Body of pancreas (tissue), 4 donors: ENCODE measurements around the gene PHLDA2. TPM values are rescaled to one million over a fixed set of nuclear protein-coding genes. Genes with fewer than 3 reads are reported as not detected.
A peak's percentile ranks its signal among the peaks of the same experiment; 100 is the strongest.

Experiments used
- ATAC-seq: fragments of 150-250 bp; one replicate; pipeline ENCODE4 v1.9.1; 2016
- DNase-seq, 4 donors: peaks; one replicate each; pipeline ENCODE4 v3.0.0-alpha.2; 2019
- H3K27ac ChIP-seq, 4 donors: fragments of 200-600 bp; sonication (generic); 1 replicate in 3 of 4; 2 replicates in 1 of 4; pipeline versions ENCODE4 v1.5.1 to v1.6.1; 2016 to 2019; ENCODE audit warnings: mild to moderate bottlenecking in 1 of 4, mixed read lengths in 1 of 4, moderate library complexity in 1 of 4
- H3K27me3 ChIP-seq, 2 donors: fragments of 200-600 bp; sonication (generic); one replicate each; pipeline ENCODE4 v1.6.0; 2016; ENCODE audit warnings: mild to moderate bottlenecking in 1 of 2
- H3K36me3 ChIP-seq, 2 donors: fragments of 200-600 bp; sonication (generic); replicated peaks in 1 of 2; 2 replicates each; pipeline ENCODE4 v1.5.1; 2016; ENCODE audit warnings: low read depth in 2 of 2; ENCODE audit not compliant: insufficient read depth in 1 of 2
- H3K4me1 ChIP-seq: fragments of 200-600 bp; sonication (generic); one replicate; pipeline ENCODE4 v1.6.0; 2016
- H3K4me3 ChIP-seq, 2 donors: fragments of 200-600 bp; sonication (generic); 1 replicate in 1 of 2; 2 replicates in 1 of 2; pipeline ENCODE4 v1.5.1; 2016 to 2019
- H3K9me3 ChIP-seq, 3 donors: fragments of 200-600 bp; sonication (generic); 1 replicate in 2 of 3; 2 replicates in 1 of 3; pipeline ENCODE4 v1.5.1; 2016
- POLR2A ChIP-seq, 3 donors: fragments of 450-650 bp; IDR thresholded peaks; one replicate each; pipeline ENCODE4 v1.6.1; 2016; ENCODE audit warnings: antibody characterized with exemption in 3 of 3, mild to moderate bottlenecking in 2 of 3
- WGBS, 2 donors: methylation state at CpG; one replicate each; pipeline ENCODE4 v1.1.5; 2017; 5-methylcytosine and 5-hydroxymethylcytosine counted together
- intact Hi-C: fragments of 100-400 bp; cut with DNase I; formaldehyde crosslinking; loops from one replicate; pipeline ENCODE4 v1.15.1; 2023
- total RNA-seq, 2 donors: library from RNA; depleted of rRNA; stranded (reverse); fragments of >200 nt; gene quantifications; one replicate each; pipeline ENCODE4 v1.1.0, GENCODE V29; 2016
- TF ChIP-seq, protein P1 (sequence below), 7 experiments: fragments of 450-650 bp in 4 of 7; fragments of 200-600 bp in 3 of 7; sonication (generic) in 3 of 7; IDR thresholded peaks; one replicate each; pipeline ENCODE4 v1.5.1; 2016 to 2019; ENCODE audit warnings: antibody characterized with exemption in 7 of 7

The PHLDA2 gene
- total RNA-seq, 2 donors from 2014 or later: 4.2 TPM; not detected in 1

- WGBS, 2 donors: 72 to 84% methylated on average over 4 to 8 of the region's 8 CpGs
- intact Hi-C loops: no loop called here
- no peak for ATAC-seq
- peaks cover 35% of the 10 kb centered on the region for H3K4me1 ChIP-seq
- peaks cover 0 to under 1% of the 10 kb centered on the region in 2 donors for H3K36me3 ChIP-seq
- no peaks in the 10 kb centered on the region for H3K9me3 ChIP-seq
- no peak for DNase-seq
- H3K27me3 ChIP-seq: no peaks in the 10 kb centered on the region
- no peak overlapping the region for H3K4me3 ChIP-seq
- TF ChIP-seq, protein P1, sequence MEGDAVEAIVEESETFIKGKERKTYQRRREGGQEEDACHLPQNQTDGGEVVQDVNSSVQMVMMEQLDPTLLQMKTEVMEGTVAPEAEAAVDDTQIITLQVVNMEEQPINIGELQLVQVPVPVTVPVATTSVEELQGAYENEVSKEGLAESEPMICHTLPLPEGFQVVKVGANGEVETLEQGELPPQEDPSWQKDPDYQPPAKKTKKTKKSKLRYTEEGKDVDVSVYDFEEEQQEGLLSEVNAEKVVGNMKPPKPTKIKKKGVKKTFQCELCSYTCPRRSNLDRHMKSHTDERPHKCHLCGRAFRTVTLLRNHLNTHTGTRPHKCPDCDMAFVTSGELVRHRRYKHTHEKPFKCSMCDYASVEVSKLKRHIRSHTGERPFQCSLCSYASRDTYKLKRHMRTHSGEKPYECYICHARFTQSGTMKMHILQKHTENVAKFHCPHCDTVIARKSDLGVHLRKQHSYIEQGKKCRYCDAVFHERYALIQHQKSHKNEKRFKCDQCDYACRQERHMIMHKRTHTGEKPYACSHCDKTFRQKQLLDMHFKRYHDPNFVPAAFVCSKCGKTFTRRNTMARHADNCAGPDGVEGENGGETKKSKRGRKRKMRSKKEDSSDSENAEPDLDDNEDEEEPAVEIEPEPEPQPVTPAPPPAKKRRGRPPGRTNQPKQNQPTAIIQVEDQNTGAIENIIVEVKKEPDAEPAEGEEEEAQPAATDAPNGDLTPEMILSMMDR (IDR thresholded peaks at IDR 0.05): no peak
- TF ChIP-seq POLR2A (IDR thresholded peaks at IDR 0.05): no peak
- peak overlapping the region in 2 of 4 donors; percentile 41 to 69 for H3K27ac ChIP-seq
These were observed 16.6 kb upstream of the PHLDA2 start for GRCh38 chr11:2945757-2946287.

GRCh38 chr11:2945031-2945756, 16.0 kb upstream of the PHLDA2 start:
- H3K4me1 ChIP-seq: peaks cover 41% of the 10 kb centered on the region
- DNase-seq (peak; percentile 75 to 91 (median 87)), ATAC-seq (peak; percentile 72)
- H3K27me3 ChIP-seq: no peaks in the 10 kb centered on the region
- H3K36me3 ChIP-seq: no peaks in the 10 kb centered on the region
- H3K9me3 ChIP-seq: no peaks in the 10 kb centered on the region
- intact Hi-C loops: no loop called here
- 23 to 40% methylated on average over 16 of the region's 16 CpGs for WGBS, 2 donors
- H3K27ac ChIP-seq: peak overlapping the region in 2 of 4 donors; percentile 41 to 69
- no peak overlapping the region for H3K4me3 ChIP-seq
- TF ChIP-seq POLR2A (IDR thresholded peaks at IDR 0.05): no peak

GRCh38 chr11:2944530-2944929, 15.3 kb upstream of the PHLDA2 start:
- Histone ChIP-seq H3K4me3 (no peak overlapping the region), H3K27me3 (no peaks in the 10 kb centered on the region), H3K9me3 (no peaks in the 10 kb centered on the region), H3K4me1 (peaks cover 44% of the 10 kb centered on the region), H3K27ac (peak overlapping the region in 1 of 4 donors; percentile 69), H3K36me3 (no peaks in the 10 kb centered on the region)
- DNase-seq: no peak
- TF ChIP-seq, protein P1 (IDR thresholded peaks at IDR 0.05): no peak
- TF ChIP-seq POLR2A (IDR thresholded peaks at IDR 0.05): no peak
- no peak for ATAC-seq
- 83 to 94% methylated on average over 23 of the region's 24 CpGs for WGBS, 2 donors
- intact Hi-C loops: no loop called here

GRCh38 chr11:2943711-2944118, 14.5 kb upstream of the PHLDA2 start:
- WGBS, 2 donors: 48 to 60% methylated on average over 1 to 12 of the region's 12 CpGs
- ATAC-seq: no peak

DNA sequence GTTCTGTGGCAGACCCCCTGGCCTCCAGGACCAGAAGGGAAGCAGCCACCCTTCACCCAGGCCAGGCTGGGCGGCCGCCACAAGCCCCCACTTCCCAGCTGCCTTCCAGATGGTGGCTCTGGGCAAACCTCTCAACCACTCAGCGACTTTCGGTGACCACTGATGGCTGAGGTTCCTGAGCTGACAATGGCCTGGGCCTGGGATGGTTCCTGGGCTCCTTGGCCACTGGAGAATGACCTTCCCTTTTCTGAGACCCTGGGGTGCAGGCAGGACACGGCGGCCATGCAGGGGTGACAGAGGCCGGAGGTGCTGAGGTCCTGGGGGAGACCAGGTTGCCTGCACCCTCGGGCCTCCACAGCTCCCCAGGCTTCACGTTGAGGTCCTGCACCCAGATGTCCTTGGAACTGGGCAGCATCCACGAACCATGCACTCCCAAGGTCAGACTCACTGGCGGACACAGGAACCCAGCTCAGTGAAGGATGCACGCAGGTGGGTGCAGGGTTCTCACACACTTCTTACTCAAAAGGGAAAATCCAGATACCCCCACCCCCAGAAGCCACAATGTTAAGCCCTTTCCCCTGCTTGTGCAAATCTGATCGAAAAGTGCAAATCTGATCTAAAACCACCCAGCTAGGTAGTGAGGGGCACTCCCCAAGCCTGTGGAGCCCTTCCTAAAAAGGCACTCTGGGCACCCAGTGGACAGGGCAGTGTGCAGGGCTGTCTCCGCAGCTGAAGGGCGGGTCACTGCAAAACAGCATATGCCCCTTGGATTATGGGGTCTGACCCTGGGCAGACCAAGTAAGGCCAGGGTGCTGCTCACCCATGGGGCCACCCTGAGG, 13.9 kb upstream of the PHLDA2 start:
- ATAC-seq (no peak), DNase-seq (no peak)
- no peak overlapping the region for H3K4me3 ChIP-seq
- peak overlapping the region in 2 of 4 donors; percentile 17 to 34 for H3K27ac ChIP-seq
- intact Hi-C loops: no loop called here
- H3K27me3 ChIP-seq: no peaks in the 10 kb centered on the region
- H3K4me1 ChIP-seq: peaks cover 44% of the 10 kb centered on the region
- H3K9me3 ChIP-seq: peaks cover 0 to 5% (median 0%) of the 10 kb centered on the region in 3 donors
- WGBS, 2 donors: 66 to 87% methylated on average over 11 to 15 of the region's 15 CpGs
- no peak for TF ChIP-seq POLR2A (IDR thresholded peaks at IDR 0.05)
- TF ChIP-seq, protein P1 (IDR thresholded peaks at IDR 0.05): no peak
- no peaks in the 10 kb centered on the region for H3K36me3 ChIP-seq

More at GRCh38 chr11:2943711-2944118, 14.5 kb upstream of the PHLDA2 start:
- DNase-seq: peak in 3 of 4 donors; percentile 48 to 66 (median 61)
- Histone ChIP-seq H3K27me3 (no peaks in the 10 kb centered on the region), H3K4me1 (peaks cover 44% of the 10 kb centered on the region), H3K36me3 (no peaks in the 10 kb centered on the region), H3K27ac (peak overlapping the region in 3 of 4 donors; percentile 14 to 34 (median 17)), H3K4me3 (no peak overlapping the region), H3K9me3 (peaks cover 0 to 1% (median 0%) of the 10 kb centered on the region in 3 donors)
- TF ChIP-seq POLR2A (IDR thresholded peaks at IDR 0.05): no peak
- intact Hi-C loops: no loop called here
